HL-60 (cell line): Measurements from ENCODE around the gene SLC45A2.

Experiments
- GABPA ChIP-seq: IDR thresholded peaks from 2 replicates; pipeline ENCODE4 v1.6.1; 2012; ENCODE audit warnings: low read depth
- POLR2AphosphoS5 ChIP-seq: IDR thresholded peaks from 2 replicates; pipeline ENCODE4 v1.6.1; 2012; ENCODE audit warnings: low read depth
- REST ChIP-seq: IDR thresholded peaks from 2 replicates; pipeline ENCODE4 v1.6.1; 2012; ENCODE audit warnings: low read depth; ENCODE audit not compliant: insufficient replicate concordance
- SPI1 ChIP-seq: IDR thresholded peaks from 2 replicates; pipeline ENCODE4 v1.6.1; 2012; ENCODE audit warnings: low read depth, mild to moderate bottlenecking, borderline replicate concordance
- TF ChIP-seq, protein P1 (sequence below): IDR thresholded peaks from one replicate; pipeline ENCODE4 v1.5.1; 2011; ENCODE audit warnings: low read length, control low read depth, inconsistent platforms; ENCODE audit not compliant: insufficient read depth

- TF ChIP-seq, protein P1, sequence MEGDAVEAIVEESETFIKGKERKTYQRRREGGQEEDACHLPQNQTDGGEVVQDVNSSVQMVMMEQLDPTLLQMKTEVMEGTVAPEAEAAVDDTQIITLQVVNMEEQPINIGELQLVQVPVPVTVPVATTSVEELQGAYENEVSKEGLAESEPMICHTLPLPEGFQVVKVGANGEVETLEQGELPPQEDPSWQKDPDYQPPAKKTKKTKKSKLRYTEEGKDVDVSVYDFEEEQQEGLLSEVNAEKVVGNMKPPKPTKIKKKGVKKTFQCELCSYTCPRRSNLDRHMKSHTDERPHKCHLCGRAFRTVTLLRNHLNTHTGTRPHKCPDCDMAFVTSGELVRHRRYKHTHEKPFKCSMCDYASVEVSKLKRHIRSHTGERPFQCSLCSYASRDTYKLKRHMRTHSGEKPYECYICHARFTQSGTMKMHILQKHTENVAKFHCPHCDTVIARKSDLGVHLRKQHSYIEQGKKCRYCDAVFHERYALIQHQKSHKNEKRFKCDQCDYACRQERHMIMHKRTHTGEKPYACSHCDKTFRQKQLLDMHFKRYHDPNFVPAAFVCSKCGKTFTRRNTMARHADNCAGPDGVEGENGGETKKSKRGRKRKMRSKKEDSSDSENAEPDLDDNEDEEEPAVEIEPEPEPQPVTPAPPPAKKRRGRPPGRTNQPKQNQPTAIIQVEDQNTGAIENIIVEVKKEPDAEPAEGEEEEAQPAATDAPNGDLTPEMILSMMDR = no peak
- TF ChIP-seq POLR2AphosphoS5 = no peak
- TF ChIP-seq SPI1 = no peak
- no peak for TF ChIP-seq GABPA
- no peak for TF ChIP-seq REST
These were observed 53.4 kb downstream of the SLC45A2 start for GRCh38 chr5:33931136-33931535.
